Memory B cell (primary cell): ENCODE data around the gene IFNGR2.
"Not testable (repeated sequence)": the region's sequence is repeated elsewhere in the genome, so short reads cannot be mapped to it uniquely, and the experiment has no call there.

ENCODE experiments used
- ATAC-seq: fragments of 150-1000 bp; cut with Tn5 transposase; 2 replicates; pipeline ENCODE4 v1.10.0; 2021; ENCODE audit warnings: low read depth, mild to moderate bottlenecking, moderate library complexity
- DNase-seq, 2 donors: peaks; one replicate each; pipeline ENCODE4 v3.0.0; 2022; ENCODE audit warnings: low spot score in 2 of 2
- H3K27ac Mint-ChIP-seq: one replicate; pipeline ENCODE4 v1.8.0; 2022; ENCODE audit warnings: mild to moderate bottlenecking, moderate library complexity, mixed read lengths
- H3K27me3 Mint-ChIP-seq: one replicate; pipeline ENCODE4 v1.8.0; 2022; ENCODE audit warnings: mixed read lengths
- H3K36me3 Mint-ChIP-seq: one replicate; pipeline ENCODE4 v1.8.0; 2022; ENCODE audit warnings: mild to moderate bottlenecking, mixed read lengths
- H3K4me1 Mint-ChIP-seq: one replicate; pipeline ENCODE4 v1.8.0; 2022; ENCODE audit warnings: mixed read lengths
- H3K4me3 Mint-ChIP-seq: one replicate; pipeline ENCODE4 v1.8.0; 2022; ENCODE audit warnings: mild to moderate bottlenecking, moderate library complexity, mixed read lengths
- H3K9me3 Mint-ChIP-seq: one replicate; pipeline ENCODE4 v1.8.0; 2022; ENCODE audit warnings: mixed read lengths

IFNGR2 gene

DNA sequence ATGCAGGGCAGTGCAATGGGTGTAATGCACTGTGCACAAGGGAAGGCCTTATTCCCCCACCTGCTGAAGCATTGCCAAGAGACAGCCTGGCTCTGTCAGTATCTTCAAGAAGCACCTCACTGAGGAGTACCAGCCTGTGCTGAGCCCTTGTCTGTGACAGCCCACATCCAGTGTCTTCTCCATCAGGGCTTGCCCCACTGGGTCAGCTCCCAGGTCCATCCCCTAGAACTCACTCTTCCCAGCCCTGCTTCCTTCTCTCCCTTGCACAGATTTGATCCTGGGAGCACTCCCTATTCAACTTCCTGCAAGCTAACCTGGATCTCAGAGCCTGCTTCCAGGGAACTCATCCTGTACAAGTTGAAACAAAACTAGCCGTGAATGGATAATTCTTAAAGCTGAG, 33.6 kb upstream of the IFNGR2 start:
- H3K4me3 Mint-ChIP-seq: no peak overlapping the region
- H3K4me1 Mint-ChIP-seq: peaks cover 33% of the 10 kb centered on the region
- H3K36me3 Mint-ChIP-seq: peaks cover 9% of the 10 kb centered on the region

DNA sequence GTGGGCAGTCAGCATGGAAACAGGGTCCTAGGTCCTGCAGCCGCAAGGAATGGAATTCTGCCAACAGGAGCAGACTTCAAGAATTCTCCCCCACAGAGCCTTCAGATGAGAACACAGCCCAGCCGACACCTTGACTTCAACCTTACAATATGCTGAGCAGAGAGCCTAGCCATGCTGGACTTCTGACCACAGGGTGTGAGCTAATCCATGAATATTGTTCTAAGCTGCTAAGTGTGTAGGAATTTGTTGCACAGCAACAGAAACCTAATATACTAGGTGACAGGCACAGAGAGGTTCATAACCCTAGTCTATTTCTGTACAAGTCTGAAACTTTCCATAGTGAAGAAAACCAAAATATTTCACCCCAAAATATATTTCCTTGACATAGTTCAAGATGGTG, 32.9 kb upstream of the IFNGR2 start:
- Mint-ChIP-seq H3K27ac (peak overlapping the region; percentile 28), H3K27me3 (no peaks in the 10 kb centered on the region), H3K4me1 (peaks cover 37% of the 10 kb centered on the region), H3K36me3 (peaks cover 9% of the 10 kb centered on the region), H3K4me3 (no peak overlapping the region), H3K9me3 (peaks cover 8% of the 10 kb centered on the region)
- ATAC-seq (no peak), DNase-seq (no peak)

More for the DNA sequence above, 33.6 kb upstream of the IFNGR2 start:
- DNase-seq (no peak), ATAC-seq (no peak)
- Mint-ChIP-seq H3K27ac (peak overlapping the region; percentile 79), H3K27me3 (no peaks in the 10 kb centered on the region), H3K9me3 (peaks cover 8% of the 10 kb centered on the region)

DNA sequence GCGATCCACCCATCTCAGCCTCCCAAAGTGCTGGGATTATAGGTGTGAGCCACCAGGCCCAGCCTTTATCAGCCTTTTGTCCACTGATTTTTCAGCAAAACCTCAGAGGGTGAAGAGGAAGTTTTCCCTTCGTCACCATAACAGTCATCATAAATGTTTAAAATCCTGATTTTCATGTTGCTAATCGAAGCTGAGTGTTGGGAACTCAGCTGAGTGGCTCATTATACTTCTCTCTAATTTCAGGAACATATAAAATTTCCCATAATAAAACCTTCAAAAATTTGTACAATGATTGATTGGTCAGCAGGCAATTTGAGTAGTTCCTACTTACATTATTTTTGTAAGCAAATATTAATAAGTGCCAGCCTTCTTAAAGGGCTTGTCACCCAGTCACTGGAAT, 31.8 kb upstream of the IFNGR2 start:
- H3K27me3 Mint-ChIP-seq: no peaks in the 10 kb centered on the region
- peaks cover 6% of the 10 kb centered on the region for H3K36me3 Mint-ChIP-seq
- no peak overlapping the region for H3K27ac Mint-ChIP-seq
- DNase-seq (no peak), ATAC-seq (no peak)
- no peak overlapping the region for H3K4me3 Mint-ChIP-seq
- peaks cover 8% of the 10 kb centered on the region for H3K9me3 Mint-ChIP-seq
- H3K4me1 Mint-ChIP-seq: peaks cover 39% of the 10 kb centered on the region

DNA sequence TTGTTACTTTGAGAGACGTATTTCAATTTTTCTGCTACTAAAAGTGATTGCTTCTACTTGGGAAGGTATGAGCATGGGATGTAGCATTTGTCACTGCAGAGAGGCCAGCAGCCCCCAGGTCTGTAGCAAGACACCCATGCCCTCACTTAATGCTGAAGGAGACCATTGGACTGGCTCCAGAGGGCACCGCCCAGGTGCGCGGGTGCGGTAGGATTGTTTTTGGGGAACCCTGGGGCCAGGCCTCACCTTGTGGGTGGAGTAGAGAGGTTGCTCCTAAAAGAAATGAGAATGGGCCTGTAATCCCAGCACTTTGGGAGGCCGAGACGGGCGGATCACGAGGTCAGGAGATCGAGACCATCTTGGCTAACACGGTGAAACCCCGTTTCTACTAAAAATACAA, 30.6 kb upstream of the IFNGR2 start:
- no peak for ATAC-seq
- Mint-ChIP-seq H3K4me1 (peaks cover 47% of the 10 kb centered on the region), H3K27me3 (no peaks in the 10 kb centered on the region), H3K36me3 (peaks cover 2% of the 10 kb centered on the region), H3K9me3 (peaks cover 4% of the 10 kb centered on the region), H3K27ac (no peak overlapping the region), H3K4me3 (no peak overlapping the region)
- no peak for DNase-seq

DNA sequence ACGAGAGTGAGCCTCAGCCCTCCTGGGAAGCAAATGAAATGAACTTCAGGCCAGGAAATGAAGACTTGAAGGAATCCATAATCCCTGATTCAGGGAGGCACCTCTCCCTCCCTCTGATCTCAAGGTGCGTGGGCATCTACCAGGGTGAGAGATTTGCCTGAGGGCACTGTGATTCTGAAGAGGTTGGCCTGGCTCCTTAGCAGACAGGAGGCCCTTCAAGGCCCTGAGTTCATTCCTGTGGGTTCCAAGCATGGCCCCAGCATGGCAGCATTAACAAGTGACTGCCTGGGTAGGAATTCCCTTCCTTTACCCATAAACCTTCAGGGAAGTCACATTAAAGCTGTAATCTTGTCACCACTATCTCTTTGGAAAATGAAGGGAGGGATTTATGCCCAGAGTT, 29.8 kb upstream of the IFNGR2 start:
- H3K4me3 Mint-ChIP-seq: peak overlapping the region; percentile 46
- ATAC-seq (no peak), DNase-seq (no peak)
- H3K9me3 Mint-ChIP-seq: peaks cover 3% of the 10 kb centered on the region
- peaks cover 42% of the 10 kb centered on the region for H3K4me1 Mint-ChIP-seq
- H3K27ac Mint-ChIP-seq: peak overlapping the region; percentile 88
- H3K36me3 Mint-ChIP-seq: peaks cover 2% of the 10 kb centered on the region
- H3K27me3 Mint-ChIP-seq: no peaks in the 10 kb centered on the region

DNA sequence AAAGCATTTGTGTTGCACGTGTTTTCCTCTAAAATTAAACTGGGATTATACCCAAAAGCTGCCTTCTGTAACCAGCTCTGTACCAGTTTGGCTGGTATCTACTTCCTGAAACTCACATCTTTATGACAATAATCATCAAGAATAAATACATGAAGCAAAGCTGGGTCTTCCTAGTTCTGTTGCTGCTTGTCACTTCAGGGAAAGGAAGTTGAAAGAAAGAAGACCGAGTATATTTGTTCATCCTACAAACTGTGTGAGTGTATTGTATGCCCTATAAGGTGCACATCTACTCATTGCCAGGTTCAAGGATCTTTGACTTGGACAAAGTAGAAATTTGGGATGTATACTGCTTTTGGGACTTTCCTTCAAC, 29.1 kb upstream of the IFNGR2 start:
- no peaks in the 10 kb centered on the region for H3K27me3 Mint-ChIP-seq
- H3K27ac Mint-ChIP-seq: peak overlapping the region; percentile 88
- peaks cover 2% of the 10 kb centered on the region for H3K9me3 Mint-ChIP-seq
- DNase-seq: no peak
- ATAC-seq: peak; percentile 55
- H3K36me3 Mint-ChIP-seq: peaks cover 2% of the 10 kb centered on the region
- peak overlapping the region; percentile 67 for H3K4me3 Mint-ChIP-seq
- peaks cover 39% of the 10 kb centered on the region for H3K4me1 Mint-ChIP-seq

DNA sequence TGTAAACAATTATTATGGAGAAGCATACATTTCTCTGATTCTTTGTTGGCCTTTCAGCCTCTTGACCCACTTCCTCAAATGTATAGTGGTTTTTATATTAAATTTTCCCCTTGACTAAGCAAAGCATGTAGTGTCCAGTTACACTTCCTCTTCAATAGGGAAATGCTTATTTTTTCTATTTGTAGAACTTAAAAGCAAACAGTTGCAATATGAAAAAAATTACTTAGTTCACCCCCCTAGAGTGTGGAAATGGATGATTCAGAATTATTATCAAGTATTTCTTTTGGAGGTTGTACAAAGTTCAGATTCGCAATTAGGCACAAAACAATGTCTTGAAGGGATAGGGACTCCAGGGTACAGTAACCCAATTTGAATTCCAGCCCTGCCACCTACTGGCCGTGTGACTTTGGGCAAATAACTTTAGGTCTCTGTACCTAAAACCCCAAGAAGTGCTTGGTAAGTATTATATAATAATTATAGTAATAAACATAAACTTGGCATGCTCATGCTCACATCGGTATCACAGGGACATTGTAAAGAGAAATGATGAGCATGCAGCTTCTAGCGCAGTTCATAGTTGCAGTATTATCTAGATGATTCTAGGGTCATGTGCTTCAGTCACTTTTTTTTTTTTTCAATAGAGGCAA, 28.6 kb upstream of the IFNGR2 start:
- Mint-ChIP-seq H3K4me1 (peaks cover 39% of the 10 kb centered on the region), H3K27ac (peak overlapping the region; percentile 88)

DNA sequence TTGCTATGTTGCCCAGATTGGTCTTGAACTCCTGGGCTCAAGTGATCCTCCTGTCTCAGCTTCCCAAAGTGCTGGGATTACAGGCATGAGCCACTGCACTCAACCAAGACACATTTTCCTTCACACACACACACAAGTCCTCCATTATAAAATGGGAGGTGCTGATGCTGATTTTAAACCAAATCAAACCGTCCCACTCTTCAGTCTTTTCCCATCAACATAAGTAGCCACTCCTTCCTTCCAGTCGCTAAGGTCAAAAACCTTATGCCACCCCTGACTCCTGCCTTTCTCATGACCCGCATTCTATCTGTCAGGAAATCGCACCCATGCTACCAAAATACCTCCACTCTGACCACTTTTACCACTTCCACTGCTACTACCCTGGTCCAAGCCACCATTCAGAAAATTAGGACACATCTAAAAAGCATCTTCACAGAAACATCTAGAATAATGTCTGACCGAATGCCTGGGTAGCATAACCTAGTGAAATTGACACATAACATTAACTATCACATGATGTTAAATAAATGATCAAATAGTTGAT, 28.0 kb upstream of the IFNGR2 start:
- Mint-ChIP-seq H3K27me3 (no peaks in the 10 kb centered on the region), H3K9me3 (no peaks in the 10 kb centered on the region), H3K4me3 (peak overlapping the region; percentile 71), H3K27ac (peak overlapping the region; percentile 88), H3K36me3 (no peaks in the 10 kb centered on the region), H3K4me1 (peaks cover 41% of the 10 kb centered on the region)
- no peak for DNase-seq
- ATAC-seq: no peak

More for the DNA sequence above, 28.6 kb upstream of the IFNGR2 start:
- Mint-ChIP-seq H3K27me3 (no peaks in the 10 kb centered on the region), H3K36me3 (peaks cover 2% of the 10 kb centered on the region), H3K4me3 (peak overlapping the region; percentile 71), H3K9me3 (peaks cover 2% of the 10 kb centered on the region)
- ATAC-seq (peak; percentile 88), DNase-seq (peak in 1 of 2 donors; percentile 32)

DNA sequence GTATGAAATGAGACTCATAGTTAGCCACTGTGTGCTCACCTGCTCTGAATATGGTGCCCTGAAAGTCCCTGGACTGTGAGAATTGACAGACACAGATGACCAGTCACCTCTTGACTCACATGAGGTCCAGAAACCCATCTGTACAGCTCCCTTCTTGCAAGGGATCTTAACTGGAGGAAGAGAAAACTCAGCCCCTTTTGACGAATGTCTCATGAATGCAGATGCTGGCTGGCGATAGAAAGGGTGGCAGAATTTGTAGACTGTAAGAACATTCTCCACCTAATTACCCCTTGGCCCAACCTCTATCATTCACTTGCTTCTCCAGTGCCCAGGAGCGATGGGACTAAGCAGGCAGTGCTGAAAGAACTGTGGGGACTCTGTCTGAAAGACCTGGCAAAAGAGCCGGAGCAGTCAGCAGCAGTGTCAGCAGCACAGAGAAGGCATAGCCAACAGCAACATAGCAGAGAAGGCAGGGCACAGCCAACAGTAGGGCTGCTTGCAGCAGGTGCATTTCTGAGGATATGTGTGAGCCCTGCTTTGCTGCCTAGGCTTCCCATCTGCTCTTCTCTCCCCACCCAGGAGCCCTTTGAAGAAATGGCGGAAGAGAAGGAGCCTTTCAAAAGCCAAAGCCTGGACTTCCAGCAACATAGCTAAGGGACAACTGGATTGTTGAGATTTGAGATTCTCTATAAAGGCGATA, 25.8 kb upstream of the IFNGR2 start:
- Mint-ChIP-seq H3K9me3 (no peaks in the 10 kb centered on the region), H3K27ac (no peak overlapping the region), H3K4me1 (peaks cover 52% of the 10 kb centered on the region), H3K36me3 (no peaks in the 10 kb centered on the region), H3K27me3 (no peaks in the 10 kb centered on the region), H3K4me3 (no peak overlapping the region)
- no peak for ATAC-seq
- no peak for DNase-seq

DNA sequence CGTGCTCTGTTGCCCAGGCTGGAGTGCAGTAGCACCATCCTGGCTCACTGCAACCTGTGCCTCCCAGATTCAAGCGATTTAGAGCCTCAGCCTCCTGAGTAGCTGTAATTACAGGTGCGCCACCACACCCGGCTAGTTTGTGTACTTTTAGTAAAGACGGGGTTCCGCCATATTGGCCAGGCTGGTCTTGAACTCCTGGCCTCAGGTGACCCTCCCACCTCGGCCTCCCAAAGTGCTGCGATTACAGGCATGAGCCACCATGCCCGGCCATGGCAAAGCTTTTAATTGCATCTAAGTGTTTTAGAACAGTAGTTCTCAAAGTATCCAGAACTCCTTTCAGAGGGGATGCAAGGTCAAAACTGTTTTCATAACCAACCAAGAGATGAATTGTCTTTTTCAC, 25.1 kb upstream of the IFNGR2 start:
- Mint-ChIP-seq H3K27ac (no peak overlapping the region), H3K4me3 (no peak overlapping the region), H3K36me3 (no peaks in the 10 kb centered on the region), H3K9me3 (no peaks in the 10 kb centered on the region), H3K27me3 (no peaks in the 10 kb centered on the region), H3K4me1 (peaks cover 54% of the 10 kb centered on the region)
- DNase-seq (no peak), ATAC-seq (no peak)

DNA sequence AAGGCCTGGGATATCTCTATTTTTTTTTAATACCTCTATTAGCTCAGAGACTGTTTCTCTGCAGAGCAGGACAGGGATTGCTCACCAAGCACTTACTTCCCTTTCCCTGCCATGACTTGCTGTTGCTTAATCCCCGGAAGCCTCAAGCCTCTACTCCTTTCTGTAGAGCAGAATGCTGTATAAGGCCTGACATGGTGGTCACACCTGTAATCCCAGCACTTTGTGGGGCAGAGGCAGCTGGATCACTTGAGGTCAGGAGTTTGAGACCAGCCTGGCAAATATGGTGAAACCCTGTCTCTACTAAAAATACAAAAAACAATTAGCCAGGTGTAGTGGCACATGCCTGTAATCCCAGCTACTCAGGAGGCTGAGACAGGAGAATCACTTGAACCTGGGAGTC, 23.3 kb upstream of the IFNGR2 start:
- not testable (repeated sequence) for H3K27me3 Mint-ChIP-seq, H3K36me3 Mint-ChIP-seq, ATAC-seq, H3K9me3 Mint-ChIP-seq, DNase-seq
- H3K4me3 Mint-ChIP-seq: peak overlapping the region; percentile 72
- peaks cover 61% of the 10 kb centered on the region for H3K4me1 Mint-ChIP-seq
- H3K27ac Mint-ChIP-seq: peak overlapping the region; percentile 98

DNA sequence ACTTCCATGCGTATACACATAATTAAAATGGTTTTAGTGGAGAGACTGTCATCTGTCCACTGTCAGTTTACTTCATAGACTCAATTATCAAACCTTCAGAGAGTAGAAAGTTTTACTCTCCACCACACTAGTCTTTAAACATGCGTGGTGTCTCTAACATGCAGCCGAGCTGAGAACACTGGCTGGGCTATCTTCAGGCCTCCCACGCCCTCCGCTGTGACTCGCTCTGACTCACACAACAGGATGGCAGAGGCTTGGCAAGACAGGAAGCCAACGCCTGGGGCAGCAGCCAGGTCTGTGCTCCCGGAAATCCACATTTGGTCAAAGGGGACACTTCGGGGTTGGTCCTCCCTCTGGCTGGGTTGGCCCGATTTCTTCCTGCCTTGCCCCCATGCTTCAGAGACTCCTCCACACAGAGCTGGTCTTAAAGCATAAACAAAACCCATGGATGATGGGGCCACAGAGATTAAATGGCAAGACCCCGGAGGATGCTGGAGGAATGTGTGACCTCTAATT, 22.7 kb upstream of the IFNGR2 start:
- Mint-ChIP-seq H3K27me3 (no peaks in the 10 kb centered on the region), H3K4me3 (peak overlapping the region; percentile 72), H3K36me3 (no peaks in the 10 kb centered on the region), H3K27ac (peak overlapping the region; percentile 98), H3K9me3 (peaks cover under 1% of the 10 kb centered on the region), H3K4me1 (peaks cover 61% of the 10 kb centered on the region)
- ATAC-seq (peak; percentile 43), DNase-seq (peak; percentile 54 to 60)

DNA sequence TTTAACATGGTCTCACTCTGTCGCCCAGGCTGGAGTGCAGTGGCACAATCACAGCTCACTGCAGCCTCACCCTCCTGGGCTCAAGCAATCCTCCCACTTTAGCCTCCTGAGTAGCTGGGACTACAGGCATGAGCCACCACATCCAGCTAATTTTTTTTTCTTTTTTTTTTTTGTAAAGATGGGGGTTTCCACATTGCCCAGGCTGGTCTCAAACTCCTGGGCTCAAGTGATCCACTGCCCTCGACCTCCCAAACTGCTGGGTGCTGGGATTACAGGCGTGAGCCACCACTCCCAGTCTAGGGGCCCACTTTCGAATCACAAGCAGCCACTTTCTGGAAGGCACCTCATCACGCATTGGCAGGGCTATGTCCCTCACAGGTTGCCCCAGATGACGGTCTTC, 21.8 kb upstream of the IFNGR2 start:
- DNase-seq, H3K27me3 Mint-ChIP-seq, H3K36me3 Mint-ChIP-seq, H3K9me3 Mint-ChIP-seq, ATAC-seq, H3K4me3 Mint-ChIP-seq: not testable (repeated sequence)
- Mint-ChIP-seq H3K4me1 (peaks cover 63% of the 10 kb centered on the region), H3K27ac (peak overlapping the region; percentile 98)

DNA sequence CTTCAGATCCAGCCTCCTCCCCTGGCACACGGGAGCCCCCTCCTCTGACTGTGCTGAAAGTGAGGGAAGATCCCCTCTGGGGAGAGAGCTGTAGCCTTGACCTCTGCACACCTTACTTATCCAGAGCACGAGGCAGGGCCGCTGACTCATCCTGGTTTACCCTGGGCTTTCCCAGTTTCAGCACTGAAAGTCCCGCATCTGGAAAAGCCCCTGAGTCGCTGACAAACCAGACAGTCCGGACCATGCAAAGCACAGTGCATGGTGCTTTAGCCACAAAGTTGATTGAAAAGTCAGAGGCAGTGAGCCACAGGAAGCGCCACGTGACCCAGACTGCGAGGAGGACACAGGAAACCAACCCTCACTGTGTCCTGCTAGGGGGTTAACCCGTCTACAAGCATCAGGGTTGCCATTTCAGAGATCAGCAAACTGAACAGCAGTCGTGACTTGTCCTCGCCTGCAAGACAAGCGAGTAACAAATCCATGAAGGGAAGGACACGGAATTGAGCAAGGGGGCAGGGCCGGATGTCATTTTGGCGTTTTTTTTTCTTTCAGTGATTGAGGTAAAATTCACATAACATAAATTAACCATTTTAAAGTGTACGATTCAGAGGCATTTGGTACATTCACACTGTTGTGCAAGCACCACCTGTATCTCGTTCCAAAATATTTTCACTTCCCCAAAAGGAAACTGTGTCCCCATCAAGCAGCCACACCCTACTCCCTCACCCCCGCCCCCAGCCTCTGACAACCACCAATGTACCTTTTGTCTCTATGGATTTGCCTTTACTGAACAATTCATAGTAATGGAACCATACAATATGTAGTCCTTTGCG, 19.9 kb upstream of the IFNGR2 start:
- H3K27ac Mint-ChIP-seq: peak overlapping the region; percentile 98
- H3K4me3 Mint-ChIP-seq: peak overlapping the region; percentile 84
- DNase-seq: peak; percentile 72 to 73

More for the DNA sequence above, 19.9 kb upstream of the IFNGR2 start:
- H3K4me1 Mint-ChIP-seq: peaks cover 57% of the 10 kb centered on the region
- peaks cover 1% of the 10 kb centered on the region for H3K9me3 Mint-ChIP-seq
- ATAC-seq: peak; percentile 73
- no peaks in the 10 kb centered on the region for H3K36me3 Mint-ChIP-seq
- H3K27me3 Mint-ChIP-seq: no peaks in the 10 kb centered on the region
